Breast epithelium (tissue), 4 donors: Measurements from ENCODE around the gene MACROD2. TPM values are rescaled to one million over a fixed set of nuclear protein-coding genes. Genes with fewer than 3 reads are reported as not detected.

Experiments used
- DNase-seq, 2 donors: peaks; one replicate each; pipeline ENCODE4 v3.0.0-alpha.2; 2019; ENCODE audit warnings: low spot score in 2 of 2
- H3K27ac ChIP-seq, 2 donors: fragments of 200-600 bp; sonication (generic) in 1 of 2; one replicate each; pipeline ENCODE4 v1.5.1; 2016 to 2019; ENCODE audit warnings: mild to moderate bottlenecking in 1 of 2
- H3K27me3 ChIP-seq, 2 donors: fragments of 200-600 bp; sonication (generic) in 1 of 2; one replicate each; pipeline versions ENCODE4 v1.5.1 to v1.6.0; 2017 to 2019; ENCODE audit warnings: control low read depth in 1 of 2, mild to moderate bottlenecking in 1 of 2
- H3K36me3 ChIP-seq: fragments of 200-600 bp; one replicate; pipeline ENCODE4 v1.5.1; 2019
- H3K4me1 ChIP-seq, 2 donors: fragments of 200-600 bp; sonication (generic); one replicate each; pipeline ENCODE4 v1.5.1; 2016 to 2019; ENCODE audit warnings: control low read depth in 1 of 2
- H3K4me3 ChIP-seq, 3 donors: fragments of 200-600 bp; sonication (generic); 1 replicate in 2 of 3; 2 replicates in 1 of 3; pipeline ENCODE4 v1.5.1; 2016 to 2019; ENCODE audit warnings: mild to moderate bottlenecking in 3 of 3, moderate library complexity in 2 of 3
- H3K9me3 ChIP-seq, 2 donors: fragments of 200-600 bp; sonication (generic) in 1 of 2; one replicate each; pipeline ENCODE4 v1.5.1; 2016 to 2019; ENCODE audit warnings: control low read depth in 1 of 2
- CTCF ChIP-seq, 3 donors: fragments of 450-650 bp; IDR thresholded peaks; one replicate each; pipeline ENCODE4 v1.5.1; 2016 to 2017; ENCODE audit warnings: antibody characterized with exemption in 3 of 3, mild to moderate bottlenecking in 3 of 3, moderate library complexity in 3 of 3
- POLR2A ChIP-seq: fragments of 450-650 bp; IDR thresholded peaks from one replicate; pipeline ENCODE4 v1.6.1; 2016; ENCODE audit warnings: antibody characterized with exemption, mild to moderate bottlenecking, moderate library complexity
- POLR2AphosphoS5 ChIP-seq, 3 donors: sonication (generic); formaldehyde crosslinking; IDR thresholded peaks; one replicate each; pipeline ENCODE4 v1.6.1; 2017; ENCODE audit warnings: antibody characterized with exemption in 3 of 3
- intact Hi-C: fragments of 100-400 bp; cut with DNase I; formaldehyde crosslinking; loops from one replicate; pipeline ENCODE4 v1.15.1; 2023; ENCODE audit warnings: low total_unique reads
- total RNA-seq, 3 donors: library from RNA; depleted of rRNA; stranded (reverse); fragments of >200 nt; gene quantifications; one replicate each; pipeline ENCODE4 v1.1.0, GENCODE V29; 2016

The MACROD2 gene
- total RNA-seq, 3 donors from 2014 or later, result 6.7 to 26.8 (median 8.8) TPM

GRCh38 chr20:15227102-15227501 is 1231.8 kb downstream of the MACROD2 start:
- Histone ChIP-seq H3K4me3 (no peak overlapping the region), H3K27me3 (no peaks in the 10 kb centered on the region), H3K27ac (no peak overlapping the region), H3K4me1 (no peaks in the 10 kb centered on the region), H3K9me3 (peaks cover 0 to 9% of the 10 kb centered on the region in 2 donors), H3K36me3 (no peaks in the 10 kb centered on the region)
- TF ChIP-seq POLR2AphosphoS5 (IDR thresholded peaks at IDR 0.05) (no peak), CTCF (IDR thresholded peaks at IDR 0.05) (no peak), POLR2A (no peak)
- DNase-seq, result no peak
- intact Hi-C loops, result no loop called here

GRCh38 chr20:15232243-15232642 is 1236.9 kb downstream of the MACROD2 start:
- intact Hi-C loops, result no loop called here
- TF ChIP-seq CTCF (IDR thresholded peaks at IDR 0.05), result no peak
- H3K9me3 ChIP-seq, result peaks cover 0 to 9% of the 10 kb centered on the region in 2 donors
- H3K36me3 ChIP-seq, result no peaks in the 10 kb centered on the region
- H3K27ac ChIP-seq, result no peak overlapping the region
- H3K27me3 ChIP-seq, result no peaks in the 10 kb centered on the region
- no peak for DNase-seq
- no peaks in the 10 kb centered on the region for H3K4me1 ChIP-seq
- no peak overlapping the region for H3K4me3 ChIP-seq

GRCh38 chr20:15235471-15236198 is 1240.3 kb downstream of the MACROD2 start:
- Histone ChIP-seq H3K27me3 (no peaks in the 10 kb centered on the region), H3K27ac (no peak overlapping the region), H3K36me3 (no peaks in the 10 kb centered on the region), H3K4me3 (no peak overlapping the region), H3K4me1 (no peaks in the 10 kb centered on the region), H3K9me3 (no peaks in the 10 kb centered on the region)
- DNase-seq, result no peak
- intact Hi-C loops, result no loop called here
- TF ChIP-seq POLR2A (no peak), CTCF (IDR thresholded peaks at IDR 0.05) (no peak), POLR2AphosphoS5 (IDR thresholded peaks at IDR 0.05) (no peak)

GRCh38 chr20:15236812-15237211 is 1241.5 kb downstream of the MACROD2 start:
- TF ChIP-seq CTCF (IDR thresholded peaks at IDR 0.05) (peak in 1 of 3 donors; percentile 26), POLR2AphosphoS5 (IDR thresholded peaks at IDR 0.05) (no peak), POLR2A (no peak)
- Histone ChIP-seq H3K36me3 (no peaks in the 10 kb centered on the region), H3K27me3 (no peaks in the 10 kb centered on the region), H3K27ac (no peak overlapping the region), H3K4me3 (no peak overlapping the region), H3K9me3 (no peaks in the 10 kb centered on the region), H3K4me1 (no peaks in the 10 kb centered on the region)
- intact Hi-C loops, result no loop called here
- DNase-seq, result no peak

GRCh38 chr20:15239542-15240206 is 1244.4 kb downstream of the MACROD2 start:
- intact Hi-C loops, result no loop called here
- Histone ChIP-seq H3K27me3 (no peaks in the 10 kb centered on the region), H3K4me3 (no peak overlapping the region), H3K27ac (no peak overlapping the region), H3K36me3 (no peaks in the 10 kb centered on the region), H3K9me3 (no peaks in the 10 kb centered on the region), H3K4me1 (no peaks in the 10 kb centered on the region)
- no peak for DNase-seq
- TF ChIP-seq CTCF (IDR thresholded peaks at IDR 0.05) (no peak), POLR2AphosphoS5 (IDR thresholded peaks at IDR 0.05) (no peak), POLR2A (no peak)
